ENCODE data around the gene CACNA1E. TPM values are rescaled to one million over a fixed set of nuclear protein-coding genes. Genes with fewer than 3 reads are reported as not detected.

Gene CACNA1E
- total and polyA plus RNA-seq, 2 of the 13 experiments (the other 11 are each of a cell fraction or from before 2014, with no cell fraction given): not detected

DNA sequence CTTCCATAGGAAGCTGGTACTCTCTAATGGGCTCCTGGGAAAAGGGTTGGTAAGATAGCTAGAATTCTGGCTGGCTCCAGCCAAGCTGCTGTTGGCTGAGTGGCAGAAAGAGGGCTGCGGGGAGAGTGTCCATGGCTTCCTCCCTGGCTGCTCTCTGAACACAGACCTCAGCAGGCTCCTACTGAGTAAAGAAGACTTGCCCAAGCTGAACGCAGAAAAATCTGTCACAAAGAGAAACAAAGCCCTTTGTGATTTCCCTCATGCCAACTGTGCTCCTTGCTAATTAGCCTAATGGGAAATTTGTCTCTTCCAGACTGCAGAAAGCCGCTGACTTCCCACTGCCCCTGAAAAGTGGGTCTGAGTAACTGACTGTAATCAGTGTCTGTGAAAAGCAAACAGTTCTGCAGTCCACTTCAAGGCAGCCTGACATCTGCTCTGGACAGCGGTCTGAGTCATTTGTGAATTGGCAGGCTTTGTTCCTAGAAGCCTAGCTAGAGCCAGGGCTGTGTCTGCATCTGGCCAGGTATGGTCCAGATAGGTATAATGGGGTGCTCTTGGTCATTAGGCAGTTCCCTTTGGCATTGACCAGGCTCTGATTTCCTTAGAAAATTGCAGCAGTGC, 295.4 kb downstream of the CACNA1E start:
- no peak overlapping the region for H3K9ac ChIP-seq (ENCODE audit: insufficient read depth, low read depth, low read length)
- intact Hi-C loops (cut with micrococcal nuclease; ENCODE audit: unreplicated experiment): no loop called here
- TF ChIP-seq RXRB (CRISPR knock-in tag; IDR thresholded peaks at IDR 0.05; ENCODE audit: borderline replicate concordance): no peak
- no peak for TF ChIP-seq ZNF766 (CRISPR knock-in tag; IDR thresholded peaks at IDR 0.05; ENCODE audit: borderline replicate concordance)
- no peak for TF ChIP-seq CHD2 (IDR thresholded peaks at IDR 0.05; ENCODE audit: low read depth, low read length)
- TF ChIP-seq, protein P1, sequence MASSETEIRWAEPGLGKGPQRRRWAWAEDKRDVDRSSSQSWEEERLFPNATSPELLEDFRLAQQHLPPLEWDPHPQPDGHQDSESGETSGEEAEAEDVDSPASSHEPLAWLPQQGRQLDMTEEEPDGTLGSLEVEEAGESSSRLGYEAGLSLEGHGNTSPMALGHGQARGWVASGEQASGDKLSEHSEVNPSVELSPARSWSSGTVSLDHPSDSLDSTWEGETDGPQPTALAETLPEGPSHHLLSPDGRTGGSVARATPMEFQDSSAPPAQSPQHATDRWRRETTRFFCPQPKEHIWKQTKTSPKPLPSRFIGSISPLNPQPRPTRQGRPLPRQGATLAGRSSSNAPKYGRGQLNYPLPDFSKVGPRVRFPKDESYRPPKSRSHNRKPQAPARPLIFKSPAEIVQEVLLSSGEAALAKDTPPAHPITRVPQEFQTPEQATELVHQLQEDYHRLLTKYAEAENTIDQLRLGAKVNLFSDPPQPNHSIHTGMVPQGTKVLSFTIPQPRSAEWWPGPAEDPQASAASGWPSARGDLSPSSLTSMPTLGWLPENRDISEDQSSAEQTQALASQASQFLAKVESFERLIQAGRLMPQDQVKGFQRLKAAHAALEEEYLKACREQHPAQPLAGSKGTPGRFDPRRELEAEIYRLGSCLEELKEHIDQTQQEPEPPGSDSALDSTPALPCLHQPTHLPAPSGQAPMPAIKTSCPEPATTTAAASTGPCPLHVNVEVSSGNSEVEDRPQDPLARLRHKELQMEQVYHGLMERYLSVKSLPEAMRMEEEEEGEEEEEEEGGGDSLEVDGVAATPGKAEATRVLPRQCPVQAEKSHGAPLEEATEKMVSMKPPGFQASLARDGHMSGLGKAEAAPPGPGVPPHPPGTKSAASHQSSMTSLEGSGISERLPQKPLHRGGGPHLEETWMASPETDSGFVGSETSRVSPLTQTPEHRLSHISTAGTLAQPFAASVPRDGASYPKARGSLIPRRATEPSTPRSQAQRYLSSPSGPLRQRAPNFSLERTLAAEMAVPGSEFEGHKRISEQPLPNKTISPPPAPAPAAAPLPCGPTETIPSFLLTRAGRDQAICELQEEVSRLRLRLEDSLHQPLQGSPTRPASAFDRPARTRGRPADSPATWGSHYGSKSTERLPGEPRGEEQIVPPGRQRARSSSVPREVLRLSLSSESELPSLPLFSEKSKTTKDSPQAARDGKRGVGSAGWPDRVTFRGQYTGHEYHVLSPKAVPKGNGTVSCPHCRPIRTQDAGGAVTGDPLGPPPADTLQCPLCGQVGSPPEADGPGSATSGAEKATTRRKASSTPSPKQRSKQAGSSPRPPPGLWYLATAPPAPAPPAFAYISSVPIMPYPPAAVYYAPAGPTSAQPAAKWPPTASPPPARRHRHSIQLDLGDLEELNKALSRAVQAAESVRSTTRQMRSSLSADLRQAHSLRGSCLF (CRISPR knock-in tag; IDR thresholded peaks at IDR 0.05; ENCODE audit: borderline replicate concordance): no peak
- TF ChIP-seq MBNL3 (CRISPR knock-in tag; conservative IDR thresholded peaks at IDR 0.05): no peak
- TF ChIP-seq, protein P2, sequence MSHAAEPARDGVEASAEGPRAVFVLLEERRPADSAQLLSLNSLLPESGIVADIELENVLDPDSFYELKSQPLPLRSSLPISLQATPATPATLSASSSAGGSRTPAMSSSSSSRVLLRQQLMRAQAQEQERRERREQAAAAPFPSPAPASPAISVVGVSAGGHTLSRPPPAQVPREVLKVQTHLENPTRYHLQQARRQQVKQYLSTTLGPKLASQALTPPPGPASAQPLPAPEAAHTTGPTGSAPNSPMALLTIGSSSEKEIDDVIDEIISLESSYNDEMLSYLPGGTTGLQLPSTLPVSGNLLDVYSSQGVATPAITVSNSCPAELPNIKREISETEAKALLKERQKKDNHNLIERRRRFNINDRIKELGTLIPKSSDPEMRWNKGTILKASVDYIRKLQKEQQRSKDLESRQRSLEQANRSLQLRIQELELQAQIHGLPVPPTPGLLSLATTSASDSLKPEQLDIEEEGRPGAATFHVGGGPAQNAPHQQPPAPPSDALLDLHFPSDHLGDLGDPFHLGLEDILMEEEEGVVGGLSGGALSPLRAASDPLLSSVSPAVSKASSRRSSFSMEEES (CRISPR knock-in tag; IDR thresholded peaks at IDR 0.05): no peak
- TF ChIP-seq SIN3A (IDR thresholded peaks at IDR 0.05; ENCODE audit: borderline replicate concordance, low read depth, low read length): no peak
- no peaks in the 10 kb centered on the region for H3K79me2 ChIP-seq (ENCODE audit: insufficient read depth, low read length)
- DNase-seq (ENCODE audit: low spot score) (no peak), ATAC-seq (peak; percentile 62), FAIRE-seq (no peak)
- 0% methylated on average over 3 of the region's 4 CpGs for WGBS (ENCODE audit: low lambda C conversion rate)
- H3K4me2 ChIP-seq (ENCODE audit: low read depth, low read length): no peak overlapping the region
- CTCF ChIA-PET (ENCODE audit: low intra/inter-chr PET ratio, low total read pairs): no interaction called here
- peaks cover 0 to 26% of the 10 kb centered on the region in 2 experiments; a peak in 3 of 5 replicates for H3K27me3 ChIP-seq (ENCODE audit: control insufficient read depth in 1 of 2, insufficient read depth in 2 of 2, low read length in 2 of 2)
- H3K36me3 ChIP-seq (replicated peaks in 1 of 2; ENCODE audit: control insufficient read depth in 1 of 2, insufficient read depth in 2 of 2, low read length in 2 of 2): no peaks in the 10 kb centered on the region
- H2AFZ ChIP-seq (ENCODE audit: low read length): no peak overlapping the region
- no peaks in the 10 kb centered on the region for H4K20me1 ChIP-seq (ENCODE audit: insufficient read depth, low read length)
- no TSS peak for BruUV-seq (replicated peaks)
- no peak overlapping the region for H3K27ac ChIP-seq (ENCODE audit: extremely low read length, insufficient read depth, low read length)
- no peaks in the 10 kb centered on the region for H3K4me1 ChIP-seq (ENCODE audit: insufficient read depth, low read length)
- POLR2A ChIA-PET: no interaction called here
- H3K4me3 ChIP-seq (replicated peaks in 1 of 3; ENCODE audit: insufficient read depth in 1 of 3, low read depth in 2 of 3, low read length in 3 of 3): no peak overlapping the region
- no peaks in the 10 kb centered on the region for H3K9me3 ChIP-seq (ENCODE audit: low read length)
- in situ Hi-C loops (cut with HindIII; ENCODE audit: extremely low pct_ligation_motif_present, low pct_unique_long_range_greater_than_20kb): no loop called here

Measured in HepG2 (cell line).